Cerebellar nuclear complex (tissue), 1 donor: ENCODE measurements around the gene LGSN.
"Not testable (repeated sequence)": the region's sequence is repeated elsewhere in the genome, so short reads cannot be mapped to it uniquely, and the experiment has no call there.

Experiments used
- DNase-seq, 2 experiments: peaks; one replicate each; lab custom pipeline; 2025; lab: John Stamatoyannopoulos, UW

Gene LGSN, protein sequence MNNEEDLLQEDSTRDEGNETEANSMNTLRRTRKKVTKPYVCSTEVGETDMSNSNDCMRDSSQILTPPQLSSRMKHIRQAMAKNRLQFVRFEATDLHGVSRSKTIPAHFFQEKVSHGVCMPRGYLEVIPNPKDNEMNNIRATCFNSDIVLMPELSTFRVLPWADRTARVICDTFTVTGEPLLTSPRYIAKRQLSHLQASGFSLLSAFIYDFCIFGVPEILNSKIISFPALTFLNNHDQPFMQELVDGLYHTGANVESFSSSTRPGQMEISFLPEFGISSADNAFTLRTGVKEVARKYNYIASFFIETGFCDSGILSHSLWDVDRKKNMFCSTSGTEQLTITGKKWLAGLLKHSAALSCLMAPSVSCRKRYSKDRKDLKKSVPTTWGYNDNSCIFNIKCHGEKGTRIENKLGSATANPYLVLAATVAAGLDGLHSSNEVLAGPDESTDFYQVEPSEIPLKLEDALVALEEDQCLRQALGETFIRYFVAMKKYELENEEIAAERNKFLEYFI

DNA sequence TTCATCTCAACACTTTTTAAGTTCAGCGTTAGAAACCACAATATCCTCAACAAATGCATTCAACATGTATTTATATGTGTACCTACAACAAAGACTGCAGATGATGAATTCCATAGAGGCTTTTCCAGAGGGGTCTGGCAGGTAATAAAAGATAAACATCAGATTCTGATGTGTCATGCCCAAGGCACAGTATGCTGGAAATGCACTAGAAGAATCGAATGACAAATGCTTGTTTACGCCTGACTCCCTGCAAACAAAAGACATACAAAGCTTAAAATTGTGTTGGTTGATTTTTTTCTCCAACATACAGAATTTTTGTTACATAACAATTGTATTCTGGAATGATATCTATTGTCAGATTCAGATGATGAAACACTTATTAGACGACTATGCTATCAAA, at the start of gene LGSN:
Gene LGSN (minus strand): TSS at position 45 of the 400 bp plus-strand sequence. CDS start 40 bp downstream, at position 5.
- no peak for DNase-seq

DNA sequence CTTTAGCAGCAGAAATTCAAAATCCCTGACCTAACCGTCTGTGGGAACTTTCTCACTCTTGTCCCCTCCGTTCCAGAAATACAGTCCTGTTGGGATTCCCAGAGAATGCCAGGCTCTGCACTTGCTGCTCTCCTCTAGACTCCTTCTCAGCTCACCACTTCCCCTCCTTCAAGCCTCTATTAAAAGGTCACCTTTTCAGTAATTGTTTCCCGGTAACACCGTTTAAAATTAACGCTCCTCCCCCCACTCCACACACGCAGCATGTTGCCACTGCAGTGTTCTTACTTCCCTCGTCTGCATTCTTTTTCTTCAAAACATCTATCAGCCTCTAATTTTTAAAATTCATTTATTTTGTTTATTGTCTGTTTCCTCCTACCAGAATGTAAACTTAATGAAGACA, 48.6 kb upstream of the LGSN start:
- DNase-seq: no peak

DNA sequence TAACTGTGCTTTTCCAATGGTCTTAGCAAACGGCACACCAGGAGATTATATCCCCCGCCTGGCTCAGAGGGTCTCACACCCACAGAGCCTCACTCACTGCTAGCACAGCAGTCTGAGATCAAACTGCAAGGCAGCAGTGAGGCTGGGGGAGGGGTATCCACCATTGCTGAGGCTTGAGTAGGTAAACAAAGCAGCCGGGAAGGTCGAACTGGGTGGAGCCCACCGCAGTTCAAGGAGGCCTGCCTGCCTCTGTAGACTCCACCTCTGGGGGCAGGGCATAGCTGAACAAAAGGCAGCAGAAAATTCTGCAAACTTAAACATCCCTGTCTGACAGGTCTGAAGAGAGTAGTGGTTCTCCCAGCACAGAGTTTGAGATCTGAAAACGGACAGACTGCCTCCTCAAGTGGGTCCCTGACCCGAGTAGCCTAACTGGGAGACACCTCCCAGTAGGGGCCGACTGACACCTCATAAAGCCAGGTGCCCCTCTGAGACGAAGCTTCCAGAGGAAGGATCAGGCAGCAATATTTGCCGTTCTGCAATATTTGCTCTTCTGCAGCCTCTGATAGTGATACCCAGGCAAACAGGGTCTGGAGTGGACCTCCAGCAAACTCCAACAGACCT, 42.8 kb upstream of the LGSN start:
- DNase-seq: not testable (repeated sequence)

DNA sequence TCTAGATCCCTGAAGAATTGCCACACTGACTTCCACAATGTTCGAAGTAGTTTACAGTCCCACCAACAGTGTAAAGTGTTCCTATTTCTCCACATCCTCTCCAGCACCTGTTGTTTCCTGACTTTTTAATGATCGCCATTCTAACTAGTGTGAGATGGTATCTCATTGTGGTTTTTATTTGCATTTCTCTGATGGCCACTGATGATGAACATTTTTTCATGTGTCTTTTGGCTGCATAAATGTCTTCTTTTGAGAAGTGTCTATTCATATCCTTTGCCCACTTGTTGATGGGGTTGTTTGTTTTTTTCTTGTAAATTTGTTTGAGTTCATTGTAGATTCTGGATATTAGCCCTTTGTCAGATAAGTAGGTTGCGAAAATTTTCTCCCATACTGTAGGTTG, 37.6 kb upstream of the LGSN start:
- DNase-seq: not testable (repeated sequence)

DNA sequence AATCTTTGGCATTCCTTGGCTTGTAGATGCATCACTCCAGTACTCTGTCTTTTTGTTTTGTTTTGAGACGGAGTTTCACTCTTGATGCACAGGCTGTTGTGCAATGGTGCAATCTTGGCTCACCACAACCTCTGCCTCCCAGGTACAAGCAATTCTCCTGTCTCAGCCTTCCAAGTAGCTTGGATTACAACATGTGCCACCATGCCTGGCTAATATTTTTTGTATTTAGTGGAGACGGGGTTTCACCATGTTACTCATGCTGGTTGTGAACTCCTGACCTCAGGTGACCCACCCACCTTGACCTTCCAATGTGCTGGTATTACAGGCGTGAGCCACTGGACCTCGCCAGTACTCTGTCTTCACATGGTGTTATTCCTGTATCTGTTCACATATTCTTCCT, 35.8 kb upstream of the LGSN start:
- DNase-seq: no peak

DNA sequence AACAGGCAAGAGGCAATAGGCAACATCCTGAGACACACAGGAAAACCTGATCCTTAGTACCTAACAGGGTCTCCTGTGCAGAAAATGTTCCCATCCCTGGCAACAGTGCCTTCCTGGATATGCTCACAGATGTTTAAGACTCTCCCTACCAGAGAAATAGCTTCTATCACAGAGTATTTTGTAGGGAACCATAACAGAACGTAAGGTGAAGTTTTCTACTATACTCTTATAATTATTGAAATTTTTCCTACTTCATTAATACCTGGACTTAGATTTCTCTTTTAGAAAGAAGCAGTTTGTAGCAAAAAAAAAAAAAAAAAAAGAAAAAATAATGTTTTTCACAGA, 33.5 kb upstream of the LGSN start:
- DNase-seq: no peak

DNA sequence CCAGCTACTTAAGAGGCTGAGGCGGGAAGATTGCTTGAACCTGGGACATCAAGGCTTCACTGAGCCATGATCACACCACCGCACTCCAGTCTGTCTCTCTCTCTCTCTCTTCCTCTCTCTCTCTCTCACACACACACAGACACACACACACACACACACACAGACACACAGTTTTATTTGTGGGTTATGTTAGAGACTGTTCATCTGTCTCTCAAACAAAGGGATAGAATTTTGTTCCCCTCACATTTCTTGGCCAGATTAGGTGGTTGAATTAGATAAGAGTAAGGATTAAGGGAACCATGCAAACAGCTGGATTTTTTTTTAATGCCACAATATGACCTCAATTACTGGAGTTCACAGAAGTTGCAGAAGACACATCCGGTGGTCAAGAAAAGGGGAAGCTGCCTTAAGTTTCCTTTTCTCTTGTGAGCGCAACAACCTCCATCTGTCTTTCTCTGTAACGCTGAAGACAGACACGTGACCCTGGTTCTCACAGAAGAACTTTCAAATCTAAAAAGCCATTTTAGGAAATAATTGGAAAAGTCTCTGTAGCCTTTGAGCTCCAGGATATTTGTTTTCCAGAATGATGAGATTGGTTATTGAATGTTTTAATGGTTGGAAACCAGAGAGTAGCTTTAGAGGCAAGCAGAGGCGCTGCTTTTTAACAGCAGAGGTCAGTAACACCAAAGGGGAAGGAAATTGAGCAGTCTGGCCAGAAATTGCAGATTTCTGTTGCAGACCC, 32.9 kb upstream of the LGSN start:
- DNase-seq: no peak

DNA sequence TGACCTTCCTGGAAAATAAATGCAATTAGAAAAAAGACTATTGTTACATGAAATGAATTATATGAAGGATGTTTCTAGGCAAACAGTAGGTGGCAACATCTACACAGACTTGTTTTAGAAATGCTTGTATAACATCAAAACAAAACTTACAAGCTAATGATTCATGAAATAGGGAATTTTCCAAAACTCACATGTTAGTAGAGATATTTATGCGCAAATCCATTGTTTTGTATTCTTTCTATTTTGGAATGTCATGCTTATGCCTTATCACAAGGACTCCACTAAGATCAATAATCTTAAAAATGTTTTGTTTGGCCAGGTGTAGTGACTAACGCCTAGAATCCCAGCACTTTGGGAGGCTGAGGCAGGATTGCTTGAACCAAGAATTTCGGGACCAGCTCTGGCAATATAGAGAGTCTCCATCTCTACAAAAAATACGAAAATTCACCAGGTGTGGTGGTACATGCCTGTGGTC, 32.3 kb upstream of the LGSN start:
- no peak for DNase-seq

DNA sequence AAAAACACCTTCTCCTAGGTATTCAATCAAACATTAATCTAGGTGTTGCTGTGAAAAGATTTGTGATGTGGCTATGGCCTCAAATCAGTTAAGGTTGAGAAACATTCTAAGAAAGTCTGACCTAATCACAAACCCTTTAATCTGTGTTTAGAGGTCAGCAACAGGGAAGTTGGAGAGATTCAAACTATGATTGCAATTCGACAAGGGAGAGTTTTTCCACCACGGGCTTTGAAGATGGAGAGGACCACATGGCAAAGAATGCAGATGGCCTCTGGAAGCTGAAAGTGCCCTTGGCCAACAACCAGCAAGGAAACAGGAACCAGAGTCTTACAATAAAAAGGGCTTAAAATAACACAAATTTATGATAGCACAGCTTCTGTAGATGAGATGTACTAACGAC, 29.6 kb upstream of the LGSN start:
- DNase-seq: no peak

DNA sequence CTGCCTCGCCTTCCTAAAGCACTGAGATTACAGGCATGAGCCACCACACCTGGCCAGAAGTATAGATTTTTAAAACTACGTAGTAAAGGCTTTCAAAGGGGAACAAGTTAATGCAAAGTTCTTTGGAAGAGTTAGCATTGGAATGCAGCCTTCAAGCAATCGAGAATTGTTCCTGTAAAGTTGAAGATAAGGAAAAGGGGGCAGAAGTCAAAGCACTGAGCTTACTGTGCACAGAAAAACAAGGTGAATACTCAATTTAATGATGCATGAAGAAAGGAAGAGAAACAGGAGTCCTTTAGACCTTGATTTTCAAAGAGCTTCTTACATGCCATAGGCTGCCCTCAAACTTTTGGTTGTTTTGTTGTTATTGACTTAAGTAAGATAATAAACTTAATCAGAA, 29.1 kb upstream of the LGSN start:
- no peak for DNase-seq

DNA sequence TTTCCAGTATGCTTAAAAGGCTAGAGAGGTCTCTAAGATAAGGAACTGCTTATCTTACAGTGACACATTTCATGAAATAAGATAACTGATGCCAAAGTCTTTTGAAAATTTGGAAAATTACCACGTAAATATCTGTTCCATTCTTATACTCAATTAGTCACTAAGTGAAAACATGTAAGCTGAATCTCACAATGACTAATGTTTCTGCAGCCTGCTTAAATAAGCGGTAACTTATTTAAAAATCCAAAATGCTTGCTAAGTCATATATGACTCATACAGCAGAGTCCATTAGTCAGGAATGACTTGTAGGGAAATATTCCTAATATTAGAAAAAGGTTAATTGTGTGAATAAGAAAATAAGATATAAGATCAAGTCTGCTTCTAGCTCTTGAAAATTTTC, 27.8 kb upstream of the LGSN start:
- no peak for DNase-seq

DNA sequence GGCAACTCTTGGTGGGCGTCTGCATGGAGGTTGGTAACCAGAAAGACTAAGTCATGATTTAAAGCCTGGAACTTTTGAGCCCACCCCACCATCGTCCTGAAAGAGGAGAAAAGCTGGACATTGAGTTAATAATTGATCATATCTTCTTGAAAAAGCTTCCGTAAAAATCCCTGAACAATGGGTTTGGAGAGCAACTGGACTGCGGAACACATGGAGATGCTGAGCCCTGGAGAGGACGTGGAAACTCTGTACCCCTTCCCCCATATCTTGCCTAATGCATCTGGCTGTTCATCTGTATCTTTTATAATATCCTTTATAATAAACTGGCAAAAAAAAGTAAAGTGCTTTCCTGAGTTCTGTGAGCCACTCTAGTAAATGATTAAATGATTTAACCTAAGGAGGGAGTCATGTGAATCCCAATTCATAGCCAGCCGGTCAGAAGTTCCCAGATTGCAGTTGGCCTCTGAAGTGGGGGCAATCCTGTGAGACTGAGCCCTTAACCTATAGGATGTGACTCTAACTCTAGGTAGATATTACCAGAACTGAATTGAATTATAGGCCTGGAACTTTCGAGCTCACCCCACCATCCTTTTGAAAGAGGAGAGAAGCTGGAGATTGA, 26.5 kb upstream of the LGSN start:
- no peak for DNase-seq

DNA sequence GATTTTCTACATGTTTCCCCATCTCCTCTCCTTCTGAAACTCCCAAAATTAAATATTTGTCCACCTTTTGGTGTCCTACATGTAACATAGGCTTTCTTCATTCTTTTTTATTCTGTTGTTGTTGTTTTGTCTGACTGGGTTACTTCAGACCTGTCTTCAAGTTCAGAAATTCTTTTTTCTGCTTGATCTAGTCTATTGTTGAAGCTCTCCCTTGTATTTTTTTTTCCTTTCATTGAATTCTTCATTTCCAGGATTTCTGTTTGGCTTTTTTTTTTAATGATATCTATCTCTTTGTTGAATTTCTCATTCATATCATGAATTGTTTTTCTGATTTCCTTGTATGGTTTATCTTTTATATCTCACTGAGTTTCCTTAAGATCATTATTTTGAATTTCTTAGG, 20.6 kb upstream of the LGSN start:
- DNase-seq: no peak

DNA sequence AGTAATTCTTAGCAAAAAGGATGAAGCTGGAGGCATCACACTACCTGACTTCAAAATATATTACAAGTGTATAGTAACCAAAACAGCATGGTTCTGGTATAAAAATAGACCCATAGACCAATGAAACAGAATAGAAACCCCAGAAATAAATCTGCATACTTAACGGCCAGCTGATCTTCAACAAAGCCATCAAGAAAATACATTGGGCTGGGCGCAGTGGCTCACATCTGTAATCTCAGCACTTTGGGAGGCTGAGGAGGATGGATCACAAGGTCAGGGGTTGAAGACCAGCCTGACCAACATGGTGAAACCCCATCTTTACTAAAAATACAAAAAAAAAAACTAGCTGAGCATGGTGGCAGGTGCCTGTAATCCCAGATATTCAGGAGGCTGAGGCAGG, 14.9 kb upstream of the LGSN start:
- not testable (repeated sequence) for DNase-seq

DNA sequence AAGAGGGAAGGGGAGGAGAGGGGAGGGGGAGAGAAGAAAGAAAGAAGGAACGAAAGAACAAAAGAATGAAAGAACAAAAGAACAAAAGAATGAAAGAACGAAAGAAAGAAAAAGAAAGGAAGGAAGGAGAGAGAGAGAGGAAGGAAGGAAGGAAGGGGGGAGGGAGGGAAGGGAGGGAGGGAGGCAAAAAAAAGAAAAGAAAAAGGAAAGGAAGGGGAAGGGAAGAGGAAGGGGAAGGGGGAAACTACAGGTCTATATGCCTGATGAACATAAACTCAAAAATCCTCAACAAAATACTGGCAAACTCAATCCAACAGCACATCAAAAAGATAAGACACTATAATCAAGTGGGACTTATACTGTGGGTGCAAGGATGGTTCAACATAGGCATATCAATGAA, 13.7 kb upstream of the LGSN start:
- DNase-seq: no peak

DNA sequence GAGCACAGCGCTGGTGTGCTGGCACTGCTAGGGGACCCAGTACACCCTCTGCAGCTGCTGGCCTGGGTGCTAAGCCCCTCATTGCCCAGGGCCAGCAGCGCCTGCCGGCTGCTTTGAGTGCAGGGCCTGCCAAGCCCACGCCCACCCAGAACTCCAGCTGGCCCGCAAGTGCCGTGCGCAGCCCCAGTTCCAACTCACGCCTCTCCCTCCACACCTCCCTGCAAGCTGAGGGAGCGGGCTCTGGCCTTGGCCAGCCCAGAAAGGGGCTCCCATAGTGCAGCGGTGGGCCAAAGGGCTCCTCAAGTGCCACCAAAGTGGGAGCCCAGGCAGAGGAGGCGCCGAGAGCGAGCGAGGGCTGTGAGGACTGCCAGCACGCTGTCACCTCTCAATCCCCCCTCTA, 6.8 kb upstream of the LGSN start:
- DNase-seq: not testable (repeated sequence)

DNA sequence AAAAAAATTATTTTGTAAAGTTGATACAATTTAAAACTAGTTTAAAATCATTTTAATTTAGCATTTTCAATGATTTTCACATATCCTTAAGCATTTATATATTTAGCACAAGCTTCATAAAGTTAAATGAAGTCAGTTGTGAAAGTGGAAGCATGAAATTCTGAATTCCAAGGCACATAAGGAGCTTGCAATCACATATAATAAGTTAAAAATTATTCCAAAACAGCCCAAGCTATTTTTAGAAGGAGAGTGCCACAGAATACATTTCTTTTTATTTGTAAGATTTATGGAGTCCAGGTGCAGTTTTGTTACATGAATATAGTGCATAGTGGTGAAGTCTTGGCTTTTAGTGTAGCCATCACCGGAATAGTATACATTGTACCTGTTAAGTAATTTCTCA, 3.2 kb upstream of the LGSN start:
- DNase-seq: no peak

DNA sequence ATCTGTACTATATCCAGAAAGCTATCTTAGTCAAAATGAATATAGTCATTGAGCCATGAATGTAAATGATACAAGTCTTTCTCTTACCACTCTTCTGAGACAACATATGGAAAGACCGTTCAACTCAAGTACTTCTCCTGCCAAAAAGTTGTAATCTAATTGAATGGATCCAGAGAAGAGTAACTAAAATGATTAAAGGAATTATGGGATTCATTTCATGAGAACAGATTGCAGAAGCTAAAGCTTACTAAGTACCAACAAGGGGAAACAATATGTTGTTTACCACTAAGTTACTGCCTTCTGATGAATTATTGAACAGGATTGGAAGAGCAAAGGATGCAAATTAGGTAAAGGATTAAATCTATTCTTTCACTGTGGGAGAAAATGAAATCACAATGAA, 2.0 kb upstream of the LGSN start:
- DNase-seq: no peak

DNA sequence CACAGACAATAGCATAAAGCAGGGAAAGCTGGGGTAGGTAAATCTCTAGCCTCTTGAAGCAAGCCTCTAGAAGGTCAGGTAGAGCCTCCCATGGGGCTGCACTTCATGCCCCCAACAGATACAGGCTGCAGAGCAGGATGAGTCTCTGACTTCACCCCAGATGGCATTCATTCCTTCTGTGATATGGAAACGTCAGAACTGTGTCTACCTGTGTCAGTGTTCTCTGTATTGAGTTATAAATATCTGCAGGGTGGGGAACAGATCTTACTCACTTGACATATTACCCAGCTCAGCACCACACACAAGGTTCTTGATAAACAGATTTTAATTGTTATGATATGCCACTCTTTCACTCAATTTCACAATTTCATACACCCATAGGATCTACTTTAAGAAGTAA, 2.1 kb downstream of the LGSN start:
- no peak for DNase-seq

DNA sequence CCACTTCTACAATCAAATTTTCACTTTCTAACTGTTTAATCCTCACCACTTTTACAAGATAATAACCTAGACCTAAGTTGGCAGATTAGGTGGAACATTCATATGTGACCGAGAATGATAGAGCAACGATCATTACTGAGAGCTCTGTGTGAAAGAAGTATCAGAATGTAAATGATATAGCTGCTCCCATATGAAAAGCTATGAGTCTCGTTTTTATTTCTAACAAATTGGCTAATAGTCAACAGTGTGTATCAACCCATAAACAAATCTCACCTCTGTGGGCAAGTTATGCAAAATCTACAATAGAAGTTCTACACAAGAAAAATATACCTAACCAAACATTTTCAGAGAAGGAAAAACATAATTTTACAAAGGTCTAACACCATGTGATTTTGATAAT, 3.7 kb downstream of the LGSN start:
- DNase-seq: no peak

DNA sequence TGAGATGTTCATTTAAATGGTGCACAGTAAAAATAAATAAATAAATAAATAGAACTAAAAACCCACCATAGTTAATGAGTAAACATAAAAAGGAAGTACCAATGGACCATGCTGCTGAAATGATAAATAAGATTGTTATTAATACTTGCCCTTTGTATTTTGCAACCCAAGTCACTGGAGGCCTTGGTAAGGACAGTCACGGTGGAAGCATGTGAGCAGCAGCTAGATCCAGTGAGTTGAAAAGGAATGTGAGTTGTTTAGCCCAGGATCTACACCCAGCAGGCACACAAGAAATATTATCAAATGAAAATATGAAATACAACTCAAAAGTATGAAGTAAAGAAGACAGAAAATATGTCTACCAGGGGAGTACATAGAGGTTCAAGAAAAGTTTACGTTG, 6.7 kb downstream of the LGSN start:
- DNase-seq: no peak

DNA sequence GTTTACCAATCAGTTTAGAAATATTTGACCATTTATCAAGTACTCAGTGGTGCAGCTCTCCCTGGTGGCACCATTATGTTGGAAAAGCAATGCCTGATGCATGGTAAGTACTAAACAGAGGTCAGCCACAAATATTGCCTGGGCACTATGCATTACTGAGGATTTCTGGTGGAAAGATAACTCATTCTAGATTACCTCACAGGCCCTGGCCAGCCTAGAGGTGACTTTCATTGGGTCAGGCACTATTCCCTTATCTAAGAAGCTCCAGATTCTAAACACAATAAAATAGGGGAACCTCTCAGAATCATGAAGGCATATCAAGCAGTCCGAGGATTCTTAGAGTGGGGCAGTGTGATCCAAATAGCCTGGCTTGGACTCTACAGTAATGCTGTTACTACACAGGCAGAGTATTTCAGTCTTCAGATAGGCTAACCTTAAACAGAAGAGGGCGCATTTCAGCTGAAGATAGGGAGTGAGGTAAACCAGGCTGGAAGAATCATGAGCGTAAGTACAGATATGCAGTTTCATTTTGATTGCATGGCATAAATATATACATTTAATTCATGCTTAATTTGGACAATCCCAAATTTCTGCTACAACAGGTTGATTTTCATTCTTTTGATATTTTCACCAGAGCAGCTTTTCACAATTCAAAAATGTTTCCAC, 12.1 kb downstream of the LGSN start:
- DNase-seq: no peak
